Right lobe of liver (tissue), 4 donors: Measurements from ENCODE around the gene DLG2.

Experiments
- CTCF ChIP-seq, 4 donors: fragments of 200-600 bp in 3 of 4; fragments of 450-650 bp in 1 of 4; IDR thresholded peaks; one replicate each; pipeline versions ENCODE4 v1.5.1 to v1.8.0; 2016 to 2022; ENCODE audit warnings: antibody characterized with exemption in 4 of 4, mild to moderate bottlenecking in 2 of 4
- POLR2A ChIP-seq: fragments of 450-650 bp; IDR thresholded peaks from one replicate; pipeline ENCODE4 v1.6.1; 2017; ENCODE audit warnings: antibody characterized with exemption, mild to moderate bottlenecking
- donor health status: DM: no; HTN: no; CAD: no.
- donor health status: DM: no; HTN: no; CAD: no.
- donor health status: DM: no; HTN: yes; CAD: no.

- TF ChIP-seq POLR2A (no peak), CTCF (IDR thresholded peaks at IDR 0.05) (no peak)
Observed at GRCh38 chr11:84471501-84471900, 1155.6 kb downstream of the DLG2 start.
